Esophagus muscularis mucosa (tissue), 4 donors: ENCODE results near the gene NTM. TPM values are rescaled to one million over a fixed set of nuclear protein-coding genes. Genes with fewer than 3 reads are reported as not detected.

ENCODE experiments used
- DNase-seq: peaks from one replicate; pipeline ENCODE4 v3.0.0-alpha.2; 2017; ENCODE audit errors: extremely low spot score
- H3K27ac ChIP-seq, 4 donors: fragments of 200-600 bp; sonication (generic); replicated peaks in 1 of 4; 1 replicate in 3 of 4; 2 replicates in 1 of 4; pipeline ENCODE4 v1.5.1; 2016 to 2019; ENCODE audit warnings: mild to moderate bottlenecking in 1 of 4
- H3K27me3 ChIP-seq, 4 donors: fragments of 200-600 bp; sonication (generic); one replicate each; pipeline versions ENCODE4 v1.5.1 to v1.6.0; 2016 to 2019
- H3K36me3 ChIP-seq, 4 donors: fragments of 200-600 bp; sonication (generic); one replicate each; pipeline ENCODE4 v1.5.1; 2016 to 2019
- H3K4me1 ChIP-seq, 4 donors: fragments of 200-600 bp; sonication (generic); one replicate each; pipeline ENCODE4 v1.5.1; 2016 to 2019
- H3K4me3 ChIP-seq, 4 donors: fragments of 200-600 bp; sonication (generic); 1 replicate in 2 of 4; 2 replicates in 2 of 4; pipeline ENCODE4 v1.5.1; 2016 to 2019; ENCODE audit warnings: mild to moderate bottlenecking in 4 of 4, moderate library complexity in 1 of 4
- H3K9me3 ChIP-seq, 4 donors: fragments of 200-600 bp; sonication (generic); 1 replicate in 3 of 4; 2 replicates in 1 of 4; pipeline ENCODE4 v1.5.1; 2016 to 2019
- CTCF ChIP-seq, 3 experiments: fragments of 200-600 bp in 2 of 3; fragments of 450-650 bp in 1 of 3; sonication (generic) in 2 of 3; IDR thresholded peaks; one replicate each; pipeline ENCODE4 v1.5.1; 2017 to 2019; ENCODE audit warnings: antibody characterized with exemption in 3 of 3, mild to moderate bottlenecking in 2 of 3, moderate library complexity in 1 of 3
- EP300 ChIP-seq: sonication (generic); formaldehyde crosslinking; IDR thresholded peaks from one replicate; pipeline ENCODE4 v1.6.1; 2017; ENCODE audit warnings: antibody characterized with exemption
- POLR2A ChIP-seq: fragments of 450-650 bp; IDR thresholded peaks from one replicate; pipeline ENCODE4 v1.6.1; 2017; ENCODE audit warnings: antibody characterized with exemption, moderate library complexity, mild to moderate bottlenecking, low read depth
- POLR2AphosphoS5 ChIP-seq, 2 donors: sonication (generic); formaldehyde crosslinking; IDR thresholded peaks; one replicate each; pipeline ENCODE4 v1.6.1; 2017; ENCODE audit warnings: antibody characterized with exemption in 2 of 2
- WGBS: methylation state at CpG from one replicate; pipeline ENCODE4 v1.1.5; 2018; 5-methylcytosine and 5-hydroxymethylcytosine counted together
- intact Hi-C: fragments of 100-400 bp; cut with DNase I; formaldehyde crosslinking; loops from one replicate; pipeline ENCODE4 v1.15.1; 2023
- total RNA-seq, 4 donors: library from RNA; depleted of rRNA; stranded (reverse); fragments of >200 nt; gene quantifications; one replicate each; pipeline versions ENCODE4 v1.1.0 to v1.2.1, GENCODE V29; 2016

NTM gene
- total RNA-seq, 4 donors from 2014 or later, result 5.6 to 25.3 (median 8.3) TPM

- 91% methylated on average over 5 of the region's 5 CpGs for WGBS
- H3K27me3 ChIP-seq, result no peaks in the 10 kb centered on the region
Measured at GRCh38 chr11:132115454-132115853, 745.0 kb downstream of the NTM start.

DNA sequence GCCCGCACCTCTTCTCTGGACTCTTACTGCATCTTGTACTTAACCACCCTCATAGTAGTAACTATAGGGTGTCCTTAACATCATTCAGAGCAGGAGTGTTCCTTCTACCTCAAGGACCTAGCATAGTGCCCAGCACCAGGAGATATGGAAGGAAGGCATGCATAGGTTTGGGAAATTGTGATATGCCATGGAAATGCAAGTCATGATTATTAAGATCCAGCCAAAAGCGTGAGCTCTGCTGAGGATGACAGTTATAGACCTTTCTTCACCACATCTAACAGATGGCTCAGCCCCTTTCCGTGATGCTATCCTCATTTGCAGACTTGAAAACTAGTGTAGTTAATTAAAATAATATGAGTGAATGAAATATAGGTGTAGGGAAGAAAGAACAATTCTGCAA lies 746.1 kb downstream of the NTM start:
- intact Hi-C loops, result no loop called here
- Histone ChIP-seq H3K27ac (no peak overlapping the region), H3K36me3 (no peaks in the 10 kb centered on the region), H3K9me3 (no peaks in the 10 kb centered on the region), H3K4me3 (no peak overlapping the region), H3K4me1 (peaks cover 0 to 11% (median 3%) of the 10 kb centered on the region in 4 donors), H3K27me3 (no peaks in the 10 kb centered on the region)
- TF ChIP-seq POLR2AphosphoS5 (IDR thresholded peaks at IDR 0.05) (no peak), POLR2A (no peak), CTCF (IDR thresholded peaks at IDR 0.05) (no peak), EP300 (no peak)
- 98% methylated on average over 3 of the region's 3 CpGs for WGBS
- DNase-seq, result no peak

More at GRCh38 chr11:132115454-132115853, 745.0 kb downstream of the NTM start:
- no peak overlapping the region for H3K27ac ChIP-seq
- no peaks in the 10 kb centered on the region for H3K36me3 ChIP-seq
- H3K9me3 ChIP-seq, result no peaks in the 10 kb centered on the region
- intact Hi-C loops, result no loop called here
- peaks cover 0 to 14% (median 5%) of the 10 kb centered on the region in 4 donors for H3K4me1 ChIP-seq
- DNase-seq, result no peak
- TF ChIP-seq CTCF (IDR thresholded peaks at IDR 0.05), result no peak
- no peak for TF ChIP-seq EP300
- no peak overlapping the region for H3K4me3 ChIP-seq

GRCh38 chr11:132118661-132119060 lies 748.2 kb downstream of the NTM start:
- Histone ChIP-seq H3K9me3 (no peaks in the 10 kb centered on the region), H3K4me1 (no peaks in the 10 kb centered on the region), H3K27ac (no peak overlapping the region), H3K27me3 (no peaks in the 10 kb centered on the region), H3K36me3 (no peaks in the 10 kb centered on the region), H3K4me3 (no peak overlapping the region)
- no peak for TF ChIP-seq POLR2A
- TF ChIP-seq EP300, result no peak
- TF ChIP-seq CTCF (IDR thresholded peaks at IDR 0.05), result no peak
- no peak for TF ChIP-seq POLR2AphosphoS5 (IDR thresholded peaks at IDR 0.05)
- intact Hi-C loops, result no loop called here
- no peak for DNase-seq
- 95% methylated on average over 6 of the region's 6 CpGs for whole genome bisulfite sequencing

DNA sequence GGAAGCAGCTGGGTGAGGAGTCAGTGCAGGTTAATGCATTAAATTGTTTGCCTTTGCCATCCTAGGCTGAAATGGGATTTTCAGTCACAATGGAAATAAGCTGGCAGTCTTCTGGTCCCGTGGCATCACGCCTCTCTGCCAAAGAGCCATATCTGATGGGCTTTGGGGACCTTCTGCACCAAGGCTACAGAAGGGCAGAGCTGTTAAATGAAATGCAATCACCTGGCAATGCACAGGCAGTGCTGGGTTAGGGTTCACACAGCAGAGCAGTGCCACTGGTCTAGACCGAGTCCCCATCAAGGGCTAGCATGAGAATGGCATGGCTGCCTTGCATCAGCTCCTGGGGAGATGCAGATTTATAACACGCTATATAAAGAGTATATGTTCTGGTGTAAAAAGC lies 749.2 kb downstream of the NTM start:
- no peak overlapping the region for H3K4me3 ChIP-seq
- H3K9me3 ChIP-seq, result no peaks in the 10 kb centered on the region
- H3K36me3 ChIP-seq, result no peaks in the 10 kb centered on the region
- DNase-seq, result no peak
- no peaks in the 10 kb centered on the region for H3K4me1 ChIP-seq
- no peaks in the 10 kb centered on the region for H3K27me3 ChIP-seq
- intact Hi-C loops, result no loop called here
- H3K27ac ChIP-seq, result no peak overlapping the region
- TF ChIP-seq POLR2A, result no peak
- TF ChIP-seq CTCF (IDR thresholded peaks at IDR 0.05), result no peak
- no peak for TF ChIP-seq EP300
- TF ChIP-seq POLR2AphosphoS5 (IDR thresholded peaks at IDR 0.05), result no peak
- WGBS, result 98% methylated on average over 3 of the region's 4 CpGs

- Histone ChIP-seq H3K27ac (no peak overlapping the region), H3K9me3 (no peaks in the 10 kb centered on the region), H3K27me3 (no peaks in the 10 kb centered on the region), H3K36me3 (no peaks in the 10 kb centered on the region), H3K4me3 (no peak overlapping the region), H3K4me1 (peaks cover 17 to 21% (median 20%) of the 10 kb centered on the region in 4 donors)
- DNase-seq, result no peak
- intact Hi-C loops, result no loop called here
- WGBS, result 75% methylated on average over 4 of the region's 4 CpGs
- TF ChIP-seq CTCF (IDR thresholded peaks at IDR 0.05) (no peak), POLR2AphosphoS5 (IDR thresholded peaks at IDR 0.05) (no peak), POLR2A (no peak), EP300 (no peak)
Measured at GRCh38 chr11:132122735-132123134, 752.3 kb downstream of the NTM start.
